Activated T-helper 1 cell treated with anti-CD3 and anti-CD28 coated beads, Interleukin-2, amount 50 U/mL, for 16 hours (primary cell): ENCODE measurements around the gene SLC39A8.
"Not testable (repeated sequence)": the region's sequence is repeated elsewhere in the genome, so short reads cannot be mapped to it uniquely, and the experiment has no call there.

Experiments used
- DNase-seq, 2 donors: peaks; one replicate each; pipeline ENCODE4 v3.0.0-alpha.2; 2020; ENCODE audit warnings: low read depth in 1 of 2, low spot score in 1 of 2

The SLC39A8 gene

DNA sequence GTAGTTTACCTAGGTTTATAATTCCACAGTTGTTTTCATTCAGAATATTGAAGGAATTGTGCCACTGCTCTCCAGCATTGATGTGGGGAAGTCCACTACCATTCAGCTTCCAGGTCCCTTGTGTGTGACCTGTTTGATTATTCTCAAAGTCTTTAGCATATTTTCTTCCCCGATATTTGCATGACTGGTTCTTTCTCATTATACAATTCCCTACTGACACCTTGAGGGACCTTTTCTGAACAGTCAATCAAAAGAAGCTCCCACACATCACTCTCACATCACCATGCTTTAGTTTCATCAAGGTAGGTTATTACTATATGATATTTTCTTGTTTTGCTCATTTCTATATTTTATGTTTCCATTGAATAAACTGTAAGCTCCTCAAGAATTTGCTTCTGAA is 44.1 kb downstream of the SLC39A8 start:
- no peak for DNase-seq

DNA sequence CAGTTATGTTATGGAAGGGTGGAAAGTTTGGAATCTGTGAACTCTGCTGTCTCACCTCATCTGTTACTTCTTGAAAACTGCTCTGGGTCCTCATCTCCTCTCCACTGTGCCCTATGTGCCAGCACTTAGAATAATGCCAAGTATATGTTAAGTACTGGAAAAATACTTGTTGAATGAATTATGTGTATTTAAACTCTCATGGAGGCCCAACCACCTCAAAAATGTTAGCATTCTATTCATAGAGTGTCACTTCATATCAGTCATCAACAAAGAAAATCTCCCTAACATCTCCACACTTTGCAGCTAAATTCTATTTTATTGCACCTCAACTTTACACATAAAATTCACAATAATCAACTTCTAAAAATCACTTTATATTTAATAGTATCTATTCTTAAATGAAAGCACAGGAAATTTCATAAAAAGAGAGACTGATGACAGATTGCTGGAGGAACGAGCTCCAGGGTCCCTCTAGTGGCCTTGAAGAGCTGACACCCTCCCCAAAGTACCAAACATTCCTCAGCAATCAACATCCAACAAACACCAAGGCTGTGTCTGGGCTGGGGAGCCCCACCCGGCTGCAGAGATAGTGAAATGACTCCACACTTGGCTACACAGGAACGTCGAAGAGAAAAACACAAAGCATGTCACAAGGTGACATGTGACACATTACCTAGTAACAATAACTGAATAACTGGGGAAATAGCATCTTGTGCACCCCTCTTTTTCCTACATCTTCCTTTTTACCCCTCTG is 45.8 kb downstream of the SLC39A8 start:
- DNase-seq: no peak

DNA sequence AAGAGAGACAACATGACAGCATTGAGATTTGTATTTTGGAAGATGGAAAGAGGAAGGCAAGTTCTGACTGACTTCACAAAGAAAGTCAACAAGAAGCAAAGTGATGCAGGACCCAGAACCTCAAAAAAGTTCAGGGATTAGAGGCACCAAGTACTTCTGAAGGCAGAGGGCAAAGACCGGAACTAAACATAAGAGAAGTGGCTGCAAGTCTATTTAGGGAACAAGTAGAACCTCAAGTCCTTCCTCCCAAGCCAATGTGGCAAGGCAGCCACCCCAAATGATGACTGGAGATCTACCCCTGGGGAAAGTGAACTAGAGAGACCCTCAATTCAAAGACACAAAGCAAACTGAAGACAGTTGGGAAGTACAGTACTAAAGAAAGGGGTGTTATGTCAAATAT is 46.6 kb downstream of the SLC39A8 start:
- DNase-seq: no peak

DNA sequence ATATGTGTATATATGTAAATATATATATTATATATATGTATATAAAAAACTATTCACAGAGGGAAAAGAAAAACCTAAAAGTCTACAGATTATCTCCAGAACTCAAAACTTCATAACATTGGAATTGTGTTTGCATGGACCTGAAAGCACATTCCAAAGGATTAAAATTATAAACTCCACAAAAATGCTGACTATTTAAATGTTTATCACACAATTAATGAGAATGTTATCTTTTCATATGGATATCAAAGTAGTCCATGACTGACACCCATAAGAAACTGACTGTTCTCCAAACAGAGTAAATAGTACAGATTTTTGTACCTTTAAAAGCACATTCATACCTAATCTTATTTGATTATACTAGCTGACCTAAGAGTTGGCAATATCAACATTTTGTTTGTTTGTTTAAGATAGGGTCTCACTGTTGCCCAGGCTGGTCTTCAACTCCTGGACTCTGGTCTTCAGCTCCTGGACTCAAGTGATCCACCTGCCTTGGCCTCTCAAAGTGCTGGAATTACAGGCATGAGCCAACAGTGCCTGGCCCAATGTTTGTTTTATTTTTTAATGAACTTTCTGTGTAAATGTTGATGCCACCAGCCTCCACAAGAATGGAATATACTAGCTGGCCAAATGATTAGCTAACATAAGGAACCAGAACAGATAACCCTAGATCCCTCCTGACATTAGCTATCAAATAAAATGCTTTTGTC is 50.0 kb downstream of the SLC39A8 start:
- no peak for DNase-seq

DNA sequence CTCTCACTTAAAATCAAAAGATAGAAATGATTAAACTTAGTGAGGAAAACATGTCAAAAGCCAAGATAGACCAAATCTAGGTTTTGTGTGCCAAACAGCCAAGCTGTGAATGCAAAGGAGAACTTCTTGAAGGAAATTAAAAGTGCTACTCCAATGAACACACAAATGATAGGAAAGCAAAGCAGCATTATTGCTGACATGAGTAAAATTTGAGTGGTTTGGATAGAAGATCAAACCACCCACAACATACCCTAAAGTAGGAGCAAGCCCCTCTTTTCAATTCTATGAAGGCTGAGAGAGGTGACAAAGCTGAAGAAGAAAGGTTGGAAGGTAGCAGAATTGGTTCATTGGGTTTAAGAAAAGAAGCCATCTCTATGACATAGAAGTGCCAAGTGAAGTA is 56.8 kb downstream of the SLC39A8 start:
- DNase-seq: no peak

DNA sequence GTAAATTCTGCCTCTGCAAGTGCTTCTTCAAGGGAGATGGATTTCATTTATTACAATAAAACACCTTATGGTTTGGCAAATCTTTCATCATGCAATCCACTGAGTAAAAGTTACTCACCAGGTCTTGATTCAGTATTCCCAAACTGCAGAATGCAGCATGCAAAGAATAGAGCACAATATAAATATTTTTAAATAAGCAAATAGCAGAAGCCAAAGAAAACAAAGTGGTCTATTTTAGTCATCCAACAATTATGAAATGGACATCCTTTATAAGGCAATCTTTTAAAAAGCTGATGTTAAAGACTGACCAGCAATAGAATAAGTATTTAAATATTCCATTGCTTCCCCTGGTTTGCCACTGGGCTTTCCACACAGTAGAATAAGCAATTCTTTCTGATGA is 59.5 kb downstream of the SLC39A8 start:
- DNase-seq: no peak

DNA sequence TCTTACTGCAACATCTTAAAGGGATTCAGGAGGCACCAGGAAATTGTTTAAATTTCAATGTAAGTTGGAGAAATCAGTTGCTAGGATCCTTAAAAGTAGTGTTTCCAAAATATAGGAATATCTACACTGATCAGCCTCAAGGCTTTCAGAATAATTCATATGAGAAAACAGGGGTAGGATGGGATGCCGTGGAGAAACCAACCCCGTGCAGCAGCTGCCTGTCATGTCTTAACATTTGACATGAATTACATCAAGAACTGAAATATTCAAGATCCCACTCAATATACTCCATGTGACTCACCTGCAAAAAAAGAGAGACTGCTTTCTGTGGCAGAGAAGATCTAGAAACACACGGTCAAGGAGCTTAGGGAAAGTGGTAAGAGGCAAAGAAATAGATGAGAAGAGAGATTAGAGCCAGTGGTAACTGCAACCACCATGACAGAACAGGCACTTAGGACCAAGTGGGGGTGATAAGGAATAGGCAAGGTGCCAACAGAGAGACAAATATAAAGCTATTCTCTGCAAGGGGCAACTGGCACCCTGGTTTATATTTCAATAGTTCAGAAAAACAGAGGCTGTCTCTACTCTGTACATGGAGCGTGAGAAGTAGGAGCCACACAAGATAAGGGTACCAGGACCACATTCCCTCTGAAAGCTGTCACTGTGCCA is 64.0 kb downstream of the SLC39A8 start:
- no peak for DNase-seq

DNA sequence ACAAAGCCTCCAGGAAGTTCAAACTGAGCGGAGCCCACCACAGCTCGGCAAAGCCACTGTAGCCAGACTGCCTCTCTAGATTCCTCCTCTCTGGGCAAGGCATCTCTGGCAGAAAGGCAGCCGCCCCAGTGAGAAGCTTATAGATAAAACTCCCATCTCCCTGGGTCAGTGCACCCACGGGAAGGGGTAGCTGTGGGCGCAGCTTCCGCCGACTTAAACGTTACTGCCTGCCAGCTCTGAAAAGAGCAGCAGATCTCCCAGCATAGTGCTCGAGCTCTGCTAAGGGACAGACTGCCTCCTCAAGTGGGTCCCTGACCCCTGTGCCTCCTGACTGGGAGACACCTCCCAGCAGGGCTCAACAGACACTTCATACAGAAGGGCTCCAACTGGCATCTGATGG is 72.0 kb downstream of the SLC39A8 start:
- not testable (repeated sequence) for DNase-seq

DNA sequence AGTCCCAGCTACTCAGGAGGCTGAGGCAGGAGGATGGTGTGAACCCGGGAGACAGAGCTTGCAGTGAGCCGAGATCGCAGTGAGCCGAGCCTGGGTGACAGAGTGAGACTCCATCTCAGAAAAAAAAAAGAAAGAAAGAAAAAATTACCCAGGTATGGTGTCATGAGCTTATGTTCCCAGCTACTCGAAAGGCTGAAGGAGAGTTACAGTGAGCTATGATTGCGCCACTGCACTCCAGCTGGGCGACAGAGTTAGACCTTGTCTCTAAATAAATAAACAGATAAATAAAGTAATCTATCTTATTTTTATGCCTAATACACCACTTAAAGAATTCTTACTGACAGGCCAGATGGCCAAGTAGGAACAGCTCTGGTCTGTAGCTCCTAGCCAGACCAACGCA is 73.0 kb downstream of the SLC39A8 start:
- DNase-seq: no peak

DNA sequence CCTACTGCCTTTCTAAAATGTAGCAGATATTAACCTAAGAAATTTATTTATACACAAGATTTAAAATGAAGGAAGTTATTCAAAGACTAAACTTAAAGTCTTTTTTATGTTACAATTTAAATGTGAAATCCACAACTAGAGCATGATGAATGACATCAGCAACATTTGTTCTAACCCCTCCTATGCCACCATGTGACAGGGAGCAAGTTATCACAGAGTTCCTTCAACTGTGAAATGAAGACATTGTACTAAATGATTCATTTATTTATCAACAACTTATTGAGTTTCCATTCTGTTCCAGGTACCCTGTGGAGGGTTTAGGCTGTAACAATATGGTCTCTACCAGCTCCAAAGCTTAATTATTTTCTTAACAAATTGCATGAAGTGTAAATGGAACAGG is 76.9 kb downstream of the SLC39A8 start:
- DNase-seq: no peak

DNA sequence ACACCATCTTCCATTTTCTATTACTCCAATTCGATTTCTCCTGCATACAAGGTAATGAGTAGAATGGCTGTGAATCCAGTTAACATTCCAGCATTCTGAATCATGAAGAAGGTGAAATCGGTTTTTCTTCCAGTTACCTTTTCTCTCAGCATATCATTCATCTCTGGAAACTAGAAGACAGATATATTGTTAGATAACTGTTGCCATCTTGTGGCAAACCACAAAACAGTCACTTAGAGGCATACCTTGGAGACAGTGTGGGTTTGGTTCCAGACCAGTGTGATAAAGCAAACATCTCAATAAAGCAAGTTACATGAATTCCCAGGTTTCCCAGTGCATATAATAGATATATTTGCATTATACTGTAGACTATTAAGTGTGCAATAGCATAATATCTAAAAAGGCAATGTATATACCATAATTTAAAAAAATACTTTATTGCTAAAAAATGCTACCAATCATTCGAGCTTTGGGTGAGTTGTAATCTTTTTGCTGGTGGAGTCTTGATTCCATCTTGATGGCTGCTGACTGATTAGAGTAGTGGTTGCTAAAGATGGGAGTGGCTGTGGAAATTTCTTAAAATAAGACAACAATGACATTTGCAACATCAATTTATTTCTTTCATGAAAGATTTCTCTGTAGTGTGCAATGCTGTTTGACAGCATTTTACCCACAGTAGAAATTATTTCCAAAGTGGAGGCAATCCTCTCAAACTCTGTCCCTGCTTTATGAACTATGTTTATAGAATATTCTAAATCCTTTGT is 82.1 kb downstream of the SLC39A8 start:
- DNase-seq: no peak

DNA sequence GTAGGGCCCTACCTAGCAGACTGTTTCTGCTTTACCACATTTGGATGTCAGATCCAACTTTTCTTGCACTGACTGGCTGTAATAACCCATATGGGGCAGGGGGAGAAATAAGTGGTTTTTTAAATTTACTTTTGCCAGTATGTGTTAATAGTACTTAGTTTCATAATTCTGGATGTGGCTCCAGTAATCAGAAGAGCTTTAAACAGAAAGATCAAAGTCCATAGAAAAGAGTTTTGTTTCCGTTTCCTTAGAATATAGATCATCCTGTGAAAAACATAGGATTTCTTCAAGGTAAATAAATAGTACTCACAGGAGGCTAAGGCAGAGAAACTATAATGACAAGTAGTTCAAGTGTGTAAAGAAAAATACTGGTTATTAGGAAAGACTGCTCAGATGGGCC is 85.6 kb downstream of the SLC39A8 start:
- no peak for DNase-seq

DNA sequence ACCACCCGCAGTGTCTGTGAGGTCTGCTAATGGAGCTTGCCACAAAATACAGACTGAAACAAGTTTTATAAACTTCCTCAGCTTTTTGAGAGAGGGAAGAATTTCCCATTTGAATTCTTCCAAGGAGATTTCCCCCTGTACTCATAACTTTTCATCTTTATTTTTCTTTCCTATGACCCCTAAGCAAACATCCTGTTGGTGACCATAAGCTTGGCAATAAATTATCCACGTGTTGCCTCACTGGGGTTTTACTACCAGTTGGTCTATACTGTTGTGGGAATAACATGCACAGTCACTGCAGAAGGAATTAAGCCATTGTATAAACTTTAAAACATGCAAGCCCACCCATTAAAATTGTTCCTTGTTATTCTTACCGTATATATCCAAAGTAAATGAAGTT is 86.2 kb downstream of the SLC39A8 start:
- no peak for DNase-seq

DNA sequence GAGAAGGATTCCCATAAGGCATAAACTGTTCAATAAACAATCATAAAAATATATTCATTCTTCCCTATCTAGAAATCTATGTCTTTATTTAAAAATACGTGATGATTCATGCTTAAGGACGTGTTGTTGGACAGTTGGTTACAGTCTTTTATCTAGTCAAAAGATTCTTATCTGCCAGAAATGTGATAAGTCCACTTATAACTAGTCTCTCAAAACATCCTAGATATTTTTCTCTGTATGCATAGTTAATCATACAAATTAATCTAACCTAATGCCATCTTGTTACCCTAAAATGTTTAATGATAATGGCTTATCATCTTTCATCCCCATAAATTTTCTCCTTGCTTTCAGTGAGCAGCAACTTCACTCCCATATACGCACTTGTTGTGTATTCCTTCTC is 89.0 kb downstream of the SLC39A8 start:
- DNase-seq: no peak

DNA sequence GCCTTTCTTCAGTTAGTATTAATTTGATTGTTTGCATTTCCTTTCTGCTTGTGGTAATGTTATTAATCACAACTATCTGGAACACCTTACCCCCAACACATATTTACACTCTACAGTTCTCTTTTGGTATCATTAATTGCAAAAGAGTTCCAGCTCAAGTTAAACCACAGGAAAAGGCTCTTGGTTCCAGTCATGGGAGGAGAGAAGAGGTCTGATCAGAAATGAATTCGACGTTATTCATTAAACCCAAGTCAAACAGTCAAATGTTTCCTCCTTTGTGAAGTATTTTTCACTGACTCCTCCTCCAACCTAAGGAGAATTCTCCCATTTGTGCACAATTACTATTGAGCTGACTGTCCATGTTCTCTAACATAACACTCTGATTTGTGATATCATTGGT is 91.4 kb downstream of the SLC39A8 start:
- DNase-seq: no peak

DNA sequence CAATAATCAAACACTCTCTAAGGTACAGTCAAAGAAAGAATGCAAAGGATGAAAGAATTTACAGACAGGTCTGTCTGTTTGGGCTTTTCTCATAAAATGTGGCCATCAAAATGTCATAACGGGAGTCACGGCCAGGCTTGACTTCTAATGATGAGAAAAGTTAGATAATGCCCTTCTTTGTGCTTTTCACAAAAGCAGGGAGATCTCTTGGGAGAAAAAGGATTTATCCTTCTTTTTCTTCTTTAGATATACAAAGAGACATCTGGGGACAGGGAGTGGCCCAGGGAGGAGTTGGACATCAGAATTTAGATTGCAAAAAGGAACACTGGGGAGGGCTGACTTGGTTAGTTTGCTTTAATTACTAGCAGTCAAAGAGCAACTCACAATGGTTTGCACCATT is 93.1 kb downstream of the SLC39A8 start:
- no peak for DNase-seq

DNA sequence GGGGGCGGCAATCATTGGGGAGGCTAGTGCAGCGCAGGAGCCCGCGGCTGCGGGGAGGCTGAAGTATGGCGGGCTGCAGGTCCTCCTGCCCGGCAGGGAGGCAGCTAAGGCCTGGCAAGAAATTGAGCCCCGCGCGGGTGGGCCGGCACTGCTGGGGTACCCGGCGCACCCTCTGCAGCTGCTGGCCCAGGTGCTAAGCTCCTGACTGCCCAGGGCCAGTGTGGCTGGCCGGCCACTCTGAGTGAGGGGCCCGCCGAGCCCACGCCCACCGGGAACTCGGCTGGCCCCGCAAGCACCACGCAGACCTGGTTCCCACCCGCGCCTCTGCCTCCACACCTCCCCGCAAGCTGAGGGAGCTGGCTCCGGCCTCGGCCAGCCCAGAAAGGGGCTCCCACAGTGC is 94.9 kb downstream of the SLC39A8 start:
- no peak for DNase-seq

DNA sequence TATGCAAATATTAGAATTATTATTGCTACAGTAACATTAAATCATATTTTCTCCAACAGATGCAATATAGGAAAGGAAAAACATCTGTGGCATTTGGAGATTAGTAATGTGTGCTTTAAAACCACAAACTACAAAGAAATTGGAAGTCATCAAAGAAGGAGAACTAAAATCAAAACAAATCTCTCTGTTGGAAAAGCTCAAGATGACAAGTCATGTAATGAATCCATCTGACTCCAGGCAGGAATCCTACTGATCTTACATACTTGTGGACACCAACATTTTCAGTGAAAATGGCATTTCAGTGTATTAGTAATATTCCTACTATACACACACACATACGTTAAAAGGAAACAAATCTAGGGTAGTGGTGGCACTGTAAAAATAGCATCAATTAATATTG is 98.2 kb downstream of the SLC39A8 start:
- no peak for DNase-seq

DNA sequence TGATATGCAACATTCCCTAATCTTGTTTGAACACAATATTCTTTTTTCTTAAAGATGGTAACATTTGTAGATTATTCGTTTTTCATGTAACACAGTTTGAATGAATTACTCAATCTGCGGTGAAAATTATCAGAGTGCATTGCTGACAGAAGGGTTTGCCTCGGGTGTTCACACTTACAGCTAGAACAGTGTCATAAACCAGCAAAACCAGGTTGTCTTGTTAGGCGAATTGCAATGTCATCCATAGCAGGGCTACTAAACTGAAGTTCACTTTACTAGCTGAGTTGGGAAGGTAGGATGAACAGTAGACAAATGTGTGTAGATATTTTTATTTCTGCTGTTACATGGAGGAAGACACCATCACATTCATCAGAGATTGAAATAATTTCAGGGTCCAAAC is 98.9 kb downstream of the SLC39A8 start:
- no peak for DNase-seq

DNA sequence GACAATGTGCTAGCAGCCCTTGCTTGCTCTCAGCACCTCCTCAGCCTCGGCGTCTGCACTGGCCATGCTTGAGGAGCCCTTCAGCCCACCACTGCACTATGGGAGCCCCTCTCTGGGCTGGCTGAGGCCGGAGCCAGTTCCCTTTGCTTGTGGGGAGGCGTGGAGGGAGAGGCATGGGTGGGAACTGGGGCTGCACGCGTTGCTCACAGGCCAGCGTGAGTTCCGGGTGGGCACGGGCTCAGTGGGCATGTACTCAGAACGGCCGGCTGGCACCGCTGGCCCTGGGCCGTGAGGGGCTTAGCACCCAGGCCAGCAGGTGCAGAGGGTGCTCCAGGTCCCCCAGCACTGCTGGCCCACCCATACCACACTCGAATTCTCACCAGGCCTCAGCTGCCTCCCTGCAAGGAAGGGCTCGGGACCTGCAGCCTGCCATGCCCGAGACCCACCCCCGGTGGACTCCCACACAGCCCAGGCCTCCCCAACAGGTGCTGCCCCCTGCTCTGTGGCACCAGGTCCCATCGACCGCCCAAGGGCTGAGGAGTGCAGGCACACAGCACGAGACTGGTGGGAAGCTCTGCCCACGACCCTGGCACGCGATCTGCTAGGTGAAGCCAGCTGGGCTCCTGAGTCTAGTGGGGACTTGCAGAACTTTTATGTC is 100.3 kb downstream of the SLC39A8 start:
- no peak for DNase-seq

DNA sequence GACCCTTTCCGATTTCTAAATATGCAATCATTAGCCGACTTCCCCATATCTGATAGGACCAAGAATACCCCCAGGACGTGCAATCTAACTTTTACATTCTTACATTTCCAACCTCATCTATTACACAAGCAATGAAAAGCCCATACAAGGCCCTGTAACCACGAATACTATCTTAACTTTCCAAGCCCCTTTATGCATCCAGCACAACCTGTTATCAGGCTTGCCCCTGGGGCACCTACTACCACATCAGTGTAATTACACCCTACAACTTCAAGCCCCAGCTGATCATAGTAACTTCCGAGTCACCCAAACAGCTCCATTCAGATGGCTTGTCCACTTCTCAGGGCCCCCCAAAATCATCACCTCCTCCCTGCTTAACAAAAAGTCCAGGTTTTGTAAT is 102.0 kb downstream of the SLC39A8 start:
- not testable (repeated sequence) for DNase-seq
